ENCODE results near the gene SPRY4.
"Not testable (repeated sequence)": the region's sequence is repeated elsewhere in the genome, so short reads cannot be mapped to it uniquely, and the experiment has no call there.

SPRY4 gene

GRCh38 chr5:142324871-142325724, at the start of gene SPRY4:
Gene SPRY4, minus strand, starts transcription at chr5:142325021. Its CDS starts 9,913 bp downstream, at chr5:142315108.
- peak; percentile 88 for DNase-seq

- no peak for DNase-seq
Measured at GRCh38 chr5:142368529-142368928, 43.7 kb upstream of the SPRY4 start.

- no peak for DNase-seq
Measured at GRCh38 chr5:142366007-142366406, 41.2 kb upstream of the SPRY4 start.

GRCh38 chr5:142364251-142365145, 39.7 kb upstream of the SPRY4 start:
- DNase-seq = peak; percentile 81

GRCh38 chr5:142363619-142363963, 38.8 kb upstream of the SPRY4 start:
- DNase-seq = no peak

- DNase-seq = not testable (repeated sequence)
Measured at GRCh38 chr5:142362193-142362592, 37.4 kb upstream of the SPRY4 start.

- DNase-seq = no peak
Measured at GRCh38 chr5:142360607-142361120, 35.8 kb upstream of the SPRY4 start.

- DNase-seq = no peak
Measured at GRCh38 chr5:142360051-142360498, 35.3 kb upstream of the SPRY4 start.

GRCh38 chr5:142358648-142359047, 33.8 kb upstream of the SPRY4 start:
- no peak for DNase-seq

- no peak for DNase-seq
Measured at GRCh38 chr5:142358121-142358520, 33.3 kb upstream of the SPRY4 start.

GRCh38 chr5:142357469-142358090, 32.8 kb upstream of the SPRY4 start:
- no peak for DNase-seq

GRCh38 chr5:142356716-142357468, 32.1 kb upstream of the SPRY4 start:
- DNase-seq = peak; percentile 72

- DNase-seq = no peak
Measured at GRCh38 chr5:142356349-142356715, 31.5 kb upstream of the SPRY4 start.

- DNase-seq = no peak
Measured at GRCh38 chr5:142353071-142353472, 28.3 kb upstream of the SPRY4 start.

- no peak for DNase-seq
Measured at GRCh38 chr5:142350021-142350420, 25.2 kb upstream of the SPRY4 start.

- no peak for DNase-seq
Measured at GRCh38 chr5:142346706-142347105, 21.9 kb upstream of the SPRY4 start.

GRCh38 chr5:142344915-142345314, 20.1 kb upstream of the SPRY4 start:
- DNase-seq = not testable (repeated sequence)

- no peak for DNase-seq
Measured at GRCh38 chr5:142343531-142343930, 18.7 kb upstream of the SPRY4 start.

- no peak for DNase-seq
Measured at GRCh38 chr5:142342128-142342981, 17.5 kb upstream of the SPRY4 start.

- no peak for DNase-seq
Measured at GRCh38 chr5:142339781-142340180, 15.0 kb upstream of the SPRY4 start.

- DNase-seq = no peak
Measured at GRCh38 chr5:142334538-142334937, 9.7 kb upstream of the SPRY4 start.

All from SHP77 treated with DMSO at 0.1 percent for 48 hours (cell line).